GM13977 (cell line): ENCODE data around the gene NEK7.

Source experiments
- DNase-seq: peaks from one replicate; pipeline ENCODE4 v3.0.0; 2012; ENCODE audit warnings: low spot score
- in situ Hi-C: fragments of 300-500 bp; cut with MboI; formaldehyde crosslinking; loops from one replicate; pipeline ENCODE4 v1.12.0; 2022; ENCODE audit warnings: low sequenced_read_pairs, low pct_unique_long_range_greater_than_20kb, mixed read lengths, inconsistent platforms; ENCODE audit not compliant: unreplicated experiment
- TF ChIP-seq, protein P1 (sequence below): IDR thresholded peaks from 2 replicates; pipeline ENCODE4 v1.5.1; 2012; ENCODE audit warnings: mild to moderate bottlenecking, control low read depth; ENCODE audit not compliant: insufficient read depth; ENCODE audit errors: extremely low read depth, missing control alignments

The NEK7 gene

GRCh38 chr1:198116469-198116868 lies 40.3 kb upstream of the NEK7 start:
- no peak for DNase-seq
- in situ Hi-C loops: no loop called here
- TF ChIP-seq, protein P1, sequence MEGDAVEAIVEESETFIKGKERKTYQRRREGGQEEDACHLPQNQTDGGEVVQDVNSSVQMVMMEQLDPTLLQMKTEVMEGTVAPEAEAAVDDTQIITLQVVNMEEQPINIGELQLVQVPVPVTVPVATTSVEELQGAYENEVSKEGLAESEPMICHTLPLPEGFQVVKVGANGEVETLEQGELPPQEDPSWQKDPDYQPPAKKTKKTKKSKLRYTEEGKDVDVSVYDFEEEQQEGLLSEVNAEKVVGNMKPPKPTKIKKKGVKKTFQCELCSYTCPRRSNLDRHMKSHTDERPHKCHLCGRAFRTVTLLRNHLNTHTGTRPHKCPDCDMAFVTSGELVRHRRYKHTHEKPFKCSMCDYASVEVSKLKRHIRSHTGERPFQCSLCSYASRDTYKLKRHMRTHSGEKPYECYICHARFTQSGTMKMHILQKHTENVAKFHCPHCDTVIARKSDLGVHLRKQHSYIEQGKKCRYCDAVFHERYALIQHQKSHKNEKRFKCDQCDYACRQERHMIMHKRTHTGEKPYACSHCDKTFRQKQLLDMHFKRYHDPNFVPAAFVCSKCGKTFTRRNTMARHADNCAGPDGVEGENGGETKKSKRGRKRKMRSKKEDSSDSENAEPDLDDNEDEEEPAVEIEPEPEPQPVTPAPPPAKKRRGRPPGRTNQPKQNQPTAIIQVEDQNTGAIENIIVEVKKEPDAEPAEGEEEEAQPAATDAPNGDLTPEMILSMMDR: no peak

GRCh38 chr1:198117267-198117666 lies 39.5 kb upstream of the NEK7 start:
- TF ChIP-seq, protein P1: no peak
- in situ Hi-C loops: no loop called here
- DNase-seq: no peak

- TF ChIP-seq, protein P1: no peak
- in situ Hi-C loops: no loop called here
- DNase-seq: no peak
Observed at GRCh38 chr1:198118134-198118533, 38.7 kb upstream of the NEK7 start.

GRCh38 chr1:198119906-198120305 lies 36.9 kb upstream of the NEK7 start:
- TF ChIP-seq, protein P1: no peak
- in situ Hi-C loops: no loop called here
- DNase-seq: no peak

- no peak for DNase-seq
- TF ChIP-seq, protein P1: no peak
- in situ Hi-C loops: no loop called here
Observed at GRCh38 chr1:198121056-198121826, 35.6 kb upstream of the NEK7 start.

DNA sequence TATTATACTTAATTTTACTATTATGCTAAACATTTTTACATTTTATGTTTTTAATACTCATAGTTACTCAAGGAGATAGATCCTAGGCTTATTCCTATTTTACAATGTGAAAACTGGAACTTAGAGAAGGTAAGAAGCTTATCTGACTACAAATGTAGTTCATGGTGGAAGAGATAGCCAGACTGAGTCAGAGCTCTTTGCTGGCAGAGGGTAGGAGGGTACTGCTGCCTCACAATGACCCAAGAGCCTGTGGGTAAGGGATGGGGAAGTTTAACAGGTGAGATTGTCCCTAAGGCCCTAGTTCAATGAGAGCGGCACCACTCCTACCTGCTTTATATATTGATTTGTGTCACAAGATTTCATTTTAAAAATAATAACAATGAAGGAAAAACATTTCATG lies 34.1 kb upstream of the NEK7 start:
- no peak for DNase-seq
- TF ChIP-seq, protein P1: no peak
- in situ Hi-C loops: no loop called here

GRCh38 chr1:198123133-198123532 lies 33.7 kb upstream of the NEK7 start:
- TF ChIP-seq, protein P1: no peak
- in situ Hi-C loops: no loop called here
- DNase-seq: no peak
